ENCODE data around the gene RPL22.
A peak's percentile ranks its signal among the peaks of the same experiment; 100 is the strongest.

The RPL22 gene

DNA sequence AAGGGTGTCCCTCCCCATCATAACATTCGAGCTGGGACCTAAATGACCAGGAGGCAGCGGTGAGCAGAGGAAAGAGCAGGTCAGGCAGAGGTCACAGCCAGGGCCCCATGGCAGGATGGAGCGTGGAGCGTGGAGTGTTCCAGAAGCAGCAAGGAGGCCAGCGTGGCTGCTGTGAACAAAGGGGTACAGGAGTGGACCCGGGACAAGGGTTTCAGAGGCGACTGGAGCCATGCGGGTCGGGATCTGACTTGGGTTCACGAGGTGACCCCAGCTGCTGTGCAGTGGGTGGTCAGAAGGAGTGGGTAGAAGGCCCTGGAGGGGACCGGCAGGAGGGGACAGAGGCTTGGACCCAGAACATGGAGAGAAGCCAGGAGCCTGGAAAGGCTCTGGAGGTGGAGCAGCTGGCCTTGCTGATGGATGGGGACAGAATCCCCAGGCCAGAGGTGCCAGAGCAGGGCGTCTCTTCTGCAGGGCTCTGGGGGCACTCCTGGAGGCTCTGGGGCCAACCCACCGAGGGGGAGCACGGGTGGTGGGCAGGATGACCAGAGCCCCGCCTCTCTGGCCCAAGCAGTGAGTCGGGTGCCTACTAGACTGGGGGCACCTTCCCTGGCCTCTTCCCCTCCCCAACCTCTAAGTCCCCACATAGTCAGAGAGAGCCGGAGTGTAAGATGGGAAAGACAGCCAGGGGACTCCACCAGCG lies 21.6 kb downstream of the RPL22 start:
- TF ChIP-seq SPI1 (IDR thresholded peaks at IDR 0.05; ENCODE audit: low read depth, low read length), result no peak
- TF ChIP-seq PAX5 (IDR thresholded peaks at IDR 0.05; ENCODE audit: insufficient read depth, low read length, severe bottlenecking), result no peak
- TF ChIP-seq POLR2AphosphoS5 (IDR thresholded peaks at IDR 0.05; ENCODE audit: low read depth, low read length), result no peak
- TF ChIP-seq TAF1 (IDR thresholded peaks at IDR 0.05; ENCODE audit: low read depth, low read length), result no peak
- no peak for TF ChIP-seq POLR2A (IDR thresholded peaks at IDR 0.05; ENCODE audit: low read depth, low read length)
- TF ChIP-seq POU2F2 (IDR thresholded peaks at IDR 0.05; ENCODE audit: low read depth, low read length), result no peak
- DNase-seq (ENCODE audit: insufficient read length, low spot score) (no peak), FAIRE-seq (no peak)

DNA sequence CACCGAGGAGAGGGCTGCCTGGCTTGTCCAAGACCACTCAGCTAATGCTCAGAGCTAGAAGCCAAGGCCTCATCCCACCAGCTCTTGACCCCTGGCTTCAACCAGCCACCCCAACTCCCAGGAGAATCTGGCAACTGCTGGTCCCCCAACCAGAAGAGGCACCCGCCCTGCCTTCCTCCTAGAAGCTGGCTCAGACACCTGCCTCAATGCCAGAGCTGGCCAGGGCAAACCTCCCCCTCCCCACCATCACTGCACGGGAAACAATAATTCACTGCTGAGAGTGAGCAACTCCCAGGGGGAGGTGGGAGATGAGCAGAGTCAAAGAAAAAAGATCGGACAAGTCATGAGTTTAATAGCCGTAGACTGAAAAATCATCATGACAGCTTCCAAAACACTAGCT lies 22.6 kb downstream of the RPL22 start:
- DNase-seq (ENCODE audit: insufficient read length, low spot score) (no peak), FAIRE-seq (no peak)
- TF ChIP-seq POLR2AphosphoS5 (IDR thresholded peaks at IDR 0.05; ENCODE audit: low read depth, low read length) (no peak), PAX5 (IDR thresholded peaks at IDR 0.05; ENCODE audit: insufficient read depth, low read length, severe bottlenecking) (no peak), POLR2A (IDR thresholded peaks at IDR 0.05; ENCODE audit: low read depth, low read length) (no peak), POU2F2 (IDR thresholded peaks at IDR 0.05; ENCODE audit: low read depth, low read length) (no peak), TAF1 (IDR thresholded peaks at IDR 0.05; ENCODE audit: low read depth, low read length) (no peak), SPI1 (IDR thresholded peaks at IDR 0.05; ENCODE audit: low read depth, low read length) (no peak)

DNA sequence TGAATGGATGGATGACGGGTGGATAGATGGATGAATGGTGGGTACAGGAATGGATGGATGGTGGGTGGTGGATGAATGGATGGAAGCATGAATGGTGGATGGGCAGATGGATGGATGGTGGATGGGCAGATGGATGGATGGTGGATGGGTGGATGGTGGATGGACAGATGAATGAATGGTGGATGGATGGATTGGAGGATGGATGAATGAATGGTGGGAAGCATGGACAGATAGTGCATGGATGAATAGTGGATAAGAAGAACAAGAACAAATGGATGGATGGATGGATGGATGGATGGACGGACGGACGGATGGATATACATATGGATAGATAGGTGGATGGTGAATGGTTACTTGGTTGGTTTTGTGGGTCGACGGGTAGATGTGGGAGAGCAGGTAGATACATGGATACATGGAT lies 24.0 kb downstream of the RPL22 start:
- TF ChIP-seq POLR2A (IDR thresholded peaks at IDR 0.05; ENCODE audit: low read depth, low read length) (no peak), POLR2AphosphoS5 (IDR thresholded peaks at IDR 0.05; ENCODE audit: low read depth, low read length) (no peak), TAF1 (IDR thresholded peaks at IDR 0.05; ENCODE audit: low read depth, low read length) (no peak), PAX5 (IDR thresholded peaks at IDR 0.05; ENCODE audit: insufficient read depth, low read length, severe bottlenecking) (no peak), POU2F2 (IDR thresholded peaks at IDR 0.05; ENCODE audit: low read depth, low read length) (no peak), SPI1 (IDR thresholded peaks at IDR 0.05; ENCODE audit: low read depth, low read length) (no peak)
- DNase-seq (ENCODE audit: insufficient read length, low spot score) (no peak), FAIRE-seq (no peak)

DNA sequence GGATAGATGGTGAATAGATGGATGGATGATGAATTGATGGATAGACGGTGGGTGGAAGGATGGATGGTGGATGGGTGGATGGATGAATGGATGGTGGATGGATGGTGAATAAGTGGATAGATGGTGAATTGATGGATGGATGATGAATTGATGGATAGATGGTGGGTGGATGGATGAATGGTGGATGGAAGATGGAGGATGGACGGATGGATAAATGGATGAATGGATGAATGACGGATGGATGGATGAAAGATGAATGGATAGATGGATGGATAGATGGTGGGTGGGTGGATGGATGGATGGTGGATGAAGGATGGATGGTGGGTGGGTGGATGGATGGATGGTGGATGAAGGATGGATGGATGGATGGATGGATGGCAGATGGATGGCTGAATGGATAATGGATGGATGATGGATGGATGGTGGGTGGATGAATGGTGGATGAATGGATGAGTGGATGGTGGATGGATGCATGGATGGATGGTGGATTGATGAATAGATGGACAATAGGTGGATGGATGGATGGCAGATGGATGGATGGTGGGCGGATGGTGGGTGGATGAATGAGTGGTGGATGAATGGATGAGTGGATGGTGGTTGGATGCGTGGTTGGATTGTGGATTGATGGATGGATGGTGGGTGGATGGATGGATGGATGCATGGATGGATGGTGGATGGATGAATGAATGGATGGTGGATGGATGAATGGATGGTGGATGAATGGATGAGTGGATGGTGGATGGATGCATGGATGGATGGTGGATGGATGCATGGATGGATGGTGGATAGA lies 24.6 kb downstream of the RPL22 start:
- DNase-seq (ENCODE audit: insufficient read length, low spot score), result no peak
- TF ChIP-seq PAX5 (IDR thresholded peaks at IDR 0.05; ENCODE audit: insufficient read depth, low read length, severe bottlenecking) (no peak), POLR2AphosphoS5 (IDR thresholded peaks at IDR 0.05; ENCODE audit: low read depth, low read length) (no peak)
- no peak for FAIRE-seq

DNA sequence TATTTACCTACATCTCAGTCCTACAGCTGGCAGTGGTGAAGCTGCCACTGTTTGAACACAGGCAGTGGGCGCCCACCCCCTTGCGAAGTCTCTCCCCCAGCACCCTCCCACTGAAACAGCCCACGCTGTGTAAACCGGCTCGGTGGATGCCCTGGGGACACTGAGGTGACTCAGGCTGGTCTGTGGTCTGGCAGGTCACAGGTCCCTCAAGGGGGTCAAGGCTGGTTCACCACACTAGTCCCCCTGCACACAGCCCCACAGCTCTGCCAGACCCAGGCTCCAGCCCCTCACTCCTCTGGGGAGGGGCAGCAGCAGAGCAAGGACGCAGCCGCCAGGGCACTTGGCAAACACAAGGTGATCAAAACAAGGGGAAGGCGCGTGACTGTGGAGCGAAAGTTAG lies 26.8 kb downstream of the RPL22 start:
- DNase-seq (ENCODE audit: insufficient read length, low spot score) (peak; percentile 7), FAIRE-seq (no peak)
- TF ChIP-seq POLR2AphosphoS5 (IDR thresholded peaks at IDR 0.05; ENCODE audit: low read depth, low read length), result no peak
- no peak for TF ChIP-seq PAX5 (IDR thresholded peaks at IDR 0.05; ENCODE audit: insufficient read depth, low read length, severe bottlenecking)
- TF ChIP-seq POU2F2 (IDR thresholded peaks at IDR 0.05; ENCODE audit: low read depth, low read length), result no peak
- TF ChIP-seq POLR2A (IDR thresholded peaks at IDR 0.05; ENCODE audit: low read depth, low read length), result no peak
- TF ChIP-seq SPI1 (IDR thresholded peaks at IDR 0.05; ENCODE audit: low read depth, low read length), result no peak
- TF ChIP-seq TAF1 (IDR thresholded peaks at IDR 0.05; ENCODE audit: low read depth, low read length), result no peak

DNA sequence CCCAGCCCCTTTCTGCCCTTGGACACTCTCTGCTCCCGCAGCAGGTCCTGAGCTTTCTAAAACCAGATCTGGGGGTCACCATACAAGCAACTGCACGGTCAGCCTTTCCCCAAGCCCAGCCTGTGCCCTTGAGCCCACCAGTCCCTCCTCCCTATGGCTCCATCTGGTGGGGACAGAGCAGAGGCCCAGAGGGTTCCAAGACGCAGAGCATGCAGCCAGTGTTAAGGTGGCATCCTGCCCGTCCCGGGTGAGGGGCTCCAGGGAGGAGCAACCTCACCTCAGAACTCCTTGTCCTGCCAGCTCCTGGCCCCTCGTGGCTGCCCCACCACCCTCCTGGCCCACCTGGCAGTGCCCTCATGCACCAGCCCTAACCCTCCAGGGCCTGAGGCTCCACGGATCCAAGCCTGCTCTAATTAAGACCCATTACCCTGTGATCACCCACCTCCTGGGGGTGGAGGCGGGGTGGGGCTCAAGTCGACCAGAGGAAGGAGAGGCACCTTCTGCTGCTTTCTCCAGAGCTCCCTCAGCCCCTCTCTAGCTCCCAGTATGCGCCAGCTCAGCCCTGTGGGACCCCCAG lies 27.8 kb downstream of the RPL22 start:
- no peak for FAIRE-seq
- TF ChIP-seq POLR2A (IDR thresholded peaks at IDR 0.05; ENCODE audit: low read depth, low read length) (no peak), POU2F2 (IDR thresholded peaks at IDR 0.05; ENCODE audit: low read depth, low read length) (no peak), TAF1 (IDR thresholded peaks at IDR 0.05; ENCODE audit: low read depth, low read length) (no peak), SPI1 (IDR thresholded peaks at IDR 0.05; ENCODE audit: low read depth, low read length) (no peak), PAX5 (IDR thresholded peaks at IDR 0.05; ENCODE audit: insufficient read depth, low read length, severe bottlenecking) (no peak), POLR2AphosphoS5 (IDR thresholded peaks at IDR 0.05; ENCODE audit: low read depth, low read length) (no peak)
- DNase-seq (ENCODE audit: insufficient read length, low spot score), result no peak

DNA sequence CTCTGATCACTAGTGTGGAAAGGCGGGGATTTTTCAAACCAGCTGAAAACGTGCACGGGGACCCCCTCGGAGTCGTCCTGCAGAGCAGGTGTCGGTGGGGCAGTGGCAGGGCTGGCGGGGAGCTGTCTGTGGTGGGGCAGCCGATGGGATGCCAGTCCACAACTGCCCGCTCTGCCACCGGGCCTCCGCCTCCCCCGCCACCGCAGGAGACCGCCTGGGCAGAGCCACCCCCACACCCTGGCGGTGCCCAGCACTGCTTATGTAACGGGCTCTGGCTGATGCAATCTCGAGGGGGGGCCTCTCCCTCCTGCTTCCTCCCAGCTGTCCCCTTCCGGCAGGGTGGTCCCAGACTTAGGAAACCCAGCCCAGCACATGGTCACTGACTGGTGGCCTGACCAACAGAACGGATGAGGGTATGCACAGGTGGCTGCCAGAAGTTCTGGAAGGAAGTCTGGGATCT lies 28.6 kb downstream of the RPL22 start:
- FAIRE-seq (no peak), DNase-seq (ENCODE audit: insufficient read length, low spot score) (no peak)

DNA sequence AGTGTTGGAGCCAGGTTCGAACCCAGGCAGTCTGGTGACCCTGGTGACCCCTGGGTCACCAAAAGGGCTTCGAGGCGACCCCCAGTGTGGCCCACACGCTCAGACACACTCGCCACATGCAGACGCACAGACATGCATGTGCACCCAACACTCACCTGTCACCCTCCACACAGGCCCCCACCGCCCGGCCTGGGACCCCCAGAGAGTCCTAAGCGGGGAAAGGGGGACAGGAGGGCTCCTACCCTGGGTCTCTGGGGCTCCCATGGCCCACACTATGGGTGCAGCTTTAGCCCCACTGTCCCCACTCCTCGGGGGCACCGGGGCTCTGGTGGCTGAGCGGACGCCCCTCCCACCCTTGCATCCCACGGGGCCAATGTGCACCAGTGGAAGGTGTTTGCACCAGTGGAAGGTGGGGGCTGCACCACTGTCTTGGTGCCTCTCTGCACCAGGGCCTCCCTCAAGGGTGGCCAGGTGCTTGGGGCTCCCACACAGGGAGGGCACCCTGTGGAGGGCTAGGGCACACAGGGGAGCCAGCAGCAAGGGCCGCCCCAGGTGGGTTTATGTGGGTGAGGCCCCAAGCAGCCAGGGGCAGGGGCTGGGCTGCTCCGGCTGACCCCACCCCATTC lies 29.2 kb downstream of the RPL22 start:
- no peak for FAIRE-seq
- TF ChIP-seq TAF1 (IDR thresholded peaks at IDR 0.05; ENCODE audit: low read depth, low read length) (no peak), SPI1 (IDR thresholded peaks at IDR 0.05; ENCODE audit: low read depth, low read length) (no peak), PAX5 (IDR thresholded peaks at IDR 0.05; ENCODE audit: insufficient read depth, low read length, severe bottlenecking) (no peak), POU2F2 (IDR thresholded peaks at IDR 0.05; ENCODE audit: low read depth, low read length) (no peak), POLR2AphosphoS5 (IDR thresholded peaks at IDR 0.05; ENCODE audit: low read depth, low read length) (no peak), POLR2A (IDR thresholded peaks at IDR 0.05; ENCODE audit: low read depth, low read length) (no peak)
- DNase-seq (ENCODE audit: insufficient read length, low spot score), result no peak

More for the DNA sequence above, 28.6 kb downstream of the RPL22 start:
- no peak for TF ChIP-seq TAF1 (IDR thresholded peaks at IDR 0.05; ENCODE audit: low read depth, low read length)
- TF ChIP-seq POLR2AphosphoS5 (IDR thresholded peaks at IDR 0.05; ENCODE audit: low read depth, low read length), result no peak
- no peak for TF ChIP-seq SPI1 (IDR thresholded peaks at IDR 0.05; ENCODE audit: low read depth, low read length)
- no peak for TF ChIP-seq PAX5 (IDR thresholded peaks at IDR 0.05; ENCODE audit: insufficient read depth, low read length, severe bottlenecking)
- TF ChIP-seq POU2F2 (IDR thresholded peaks at IDR 0.05; ENCODE audit: low read depth, low read length), result no peak
- TF ChIP-seq POLR2A (IDR thresholded peaks at IDR 0.05; ENCODE audit: low read depth, low read length), result no peak
